GM13977 (cell line): ENCODE results near the gene UBE2O.

Experiments
- DNase-seq: peaks from one replicate; pipeline ENCODE4 v3.0.0; 2012; ENCODE audit warnings: low spot score
- CTCF ChIP-seq: IDR thresholded peaks from 2 replicates; pipeline ENCODE4 v1.5.1; 2012; ENCODE audit warnings: mild to moderate bottlenecking, control low read depth; ENCODE audit not compliant: insufficient read depth; ENCODE audit errors: extremely low read depth, missing control alignments
- in situ Hi-C: fragments of 300-500 bp; cut with MboI; formaldehyde crosslinking; loops from one replicate; pipeline ENCODE4 v1.12.0; 2022; ENCODE audit warnings: low sequenced_read_pairs, low pct_unique_long_range_greater_than_20kb, mixed read lengths, inconsistent platforms; ENCODE audit not compliant: unreplicated experiment

The UBE2O gene

GRCh38 chr17:76492989-76493501 lies 40.1 kb upstream of the UBE2O start:
- DNase-seq: peak; percentile 70
- in situ Hi-C loops: no loop called here
- no peak for TF ChIP-seq CTCF

GRCh38 chr17:76492123-76492988 lies 39.4 kb upstream of the UBE2O start:
- in situ Hi-C loops: no loop called here
- no peak for TF ChIP-seq CTCF
- DNase-seq: peak; percentile 65

GRCh38 chr17:76491271-76492122 lies 38.5 kb upstream of the UBE2O start:
- no peak for TF ChIP-seq CTCF
- in situ Hi-C loops: no loop called here
- no peak for DNase-seq

GRCh38 chr17:76490112-76490710 lies 37.3 kb upstream of the UBE2O start:
- in situ Hi-C loops: no loop called here
- no peak for TF ChIP-seq CTCF

GRCh38 chr17:76487451-76488192 lies 34.7 kb upstream of the UBE2O start:
- no peak for TF ChIP-seq CTCF
- DNase-seq: no peak
- in situ Hi-C loops: no loop called here

More at GRCh38 chr17:76490112-76490710, 37.3 kb upstream of the UBE2O start:
- DNase-seq: no peak
